HepG2 (cell line): ENCODE results near the gene IL22RA1. TPM values are rescaled to one million over a fixed set of nuclear protein-coding genes. Genes with fewer than 3 reads are reported as not detected.

Experiments used
- ATAC-seq: fragments of 200-7000 bp; cut with Tn5 transposase; 3 replicates; pipeline ENCODE4 v1.9.1; 2020; ENCODE audit warnings: mild to moderate bottlenecking, moderate library complexity
- BruUV-seq: library from RNA; stranded (reverse); fragments of 400-500 nt; replicated peaks from 2 replicates; lab custom pipeline; 2021; lab: Mats Ljungman, UMichigan
- CTCF ChIA-PET: fragments of 300-600 bp; formaldehyde crosslinking; extraction: SDS; loops from one replicate; lab custom pipeline; 2021; ENCODE audit warnings: low total read pairs, inconsistent platforms, low intra/inter-chr PET ratio; lab: Yijun Ruan, JAX
- POLR2A ChIA-PET: fragments of 350-600 bp; sonication (Branson Sonifier 250); formaldehyde crosslinking; loops from one replicate; lab custom pipeline; 2020; ENCODE audit warnings: antibody characterized with exemption, inconsistent platforms; lab: Yijun Ruan, JAX
- DNase-seq: peaks from one replicate; pipeline ENCODE4 v3.0.0-alpha.2; 2015; ENCODE audit warnings: low spot score
- FAIRE-seq: peaks from 3 replicates; lab custom pipeline; 2011; peaks lifted over from hg19 to GRCh38; lab: Jason Lieb, UNC
- H2AFZ ChIP-seq: one replicate; pipeline ENCODE4 v1.6.1; 2011; ENCODE audit warnings: low read length, inconsistent platforms
- H3K27ac ChIP-seq: fragments of 300-600 bp; 3 replicates; pipeline ENCODE4 v1.8.0; 2011; ENCODE audit warnings: mixed run types, mild to moderate bottlenecking, mixed read lengths, low read length, inconsistent platforms; ENCODE audit not compliant: insufficient read depth; ENCODE audit errors: extremely low read length
- H3K27me3 ChIP-seq, 2 experiments: fragments of 200-600 bp in 1 of 2; 2 replicates in 1 of 2; 3 replicates in 1 of 2; pipeline versions ENCODE4 v1.6.0 to v1.8.0; 2011; ENCODE audit warnings: low read length in 2 of 2, mild to moderate bottlenecking in 2 of 2, moderate library complexity in 2 of 2, inconsistent platforms in 1 of 2; ENCODE audit not compliant: insufficient read depth in 2 of 2, control insufficient read depth in 1 of 2
- H3K36me3 ChIP-seq, 2 experiments: fragments of 200-600 bp in 1 of 2; replicated peaks in 1 of 2; 2 replicates in 1 of 2; 3 replicates in 1 of 2; pipeline versions ENCODE4 v1.5.1 to v1.8.0; 2011; ENCODE audit warnings: low read length in 2 of 2, inconsistent platforms in 1 of 2; ENCODE audit not compliant: insufficient read depth in 2 of 2, control insufficient read depth in 1 of 2
- H3K4me1 ChIP-seq: 2 replicates; pipeline ENCODE4 v1.5.1; 2012; ENCODE audit warnings: low read length, inconsistent platforms; ENCODE audit not compliant: insufficient read depth
- H3K4me2 ChIP-seq: 2 replicates; pipeline ENCODE4 v1.6.0; 2011; ENCODE audit warnings: low read depth, low read length, inconsistent platforms
- H3K4me3 ChIP-seq, 3 experiments: fragments of 200-600 bp in 1 of 3; sonication (generic), shearing (Covaris generic) in 1 of 3; replicated peaks in 1 of 3; 2 replicates each; pipeline ENCODE4 v1.5.1; 2011 to 2016; ENCODE audit warnings: low read length in 3 of 3, inconsistent platforms in 2 of 3, low read depth in 2 of 3, mild to moderate bottlenecking in 2 of 3, control low read depth in 1 of 3, mixed read lengths in 1 of 3; ENCODE audit not compliant: insufficient read depth in 1 of 3
- H3K79me2 ChIP-seq: one replicate; pipeline ENCODE4 v1.6.1; 2011; ENCODE audit warnings: low read length, inconsistent platforms; ENCODE audit not compliant: insufficient read depth
- H3K9ac ChIP-seq: 2 replicates; pipeline ENCODE4 v1.6.0; 2011; ENCODE audit warnings: mild to moderate bottlenecking, low read depth, low read length, inconsistent platforms; ENCODE audit not compliant: insufficient read depth
- H3K9me3 ChIP-seq: 2 replicates; pipeline ENCODE4 v1.5.1; 2012; ENCODE audit warnings: mild to moderate bottlenecking, low read length
- H4K20me1 ChIP-seq: 2 replicates; pipeline ENCODE4 v1.6.0; 2011; ENCODE audit warnings: inconsistent platforms, mild to moderate bottlenecking, low read length, moderate library complexity; ENCODE audit not compliant: insufficient read depth
- ASH2L ChIP-seq: fragments of 300-600, 200-600 bp; sonication (generic); IDR thresholded peaks from 2 replicates; pipeline ENCODE4 v1.7.0; 2017; ENCODE audit warnings: low read depth, mild to moderate bottlenecking, moderate library complexity, mixed read lengths, low read length; ENCODE audit not compliant: insufficient read length
- DBP ChIP-seq: sonication (generic); formaldehyde crosslinking; IDR thresholded peaks from 2 replicates; pipeline ENCODE4 v1.4.0; 2020; ENCODE audit warnings: missing genetic modification reagents; ENCODE audit errors: not compliant biosample characterization
- HNF4G ChIP-seq, 2 experiments: sonication (generic) in 1 of 2; formaldehyde crosslinking in 1 of 2; IDR thresholded peaks; 2 replicates each; pipeline versions ENCODE4 v1.4.0 to v1.6.1; 2011 to 2020; ENCODE audit warnings: borderline replicate concordance in 2 of 2, low read depth in 2 of 2, mild to moderate bottlenecking in 2 of 2, low read length in 1 of 2, missing genetic modification reagents in 1 of 2, moderate library complexity in 1 of 2
- KDM3A ChIP-seq: IDR thresholded peaks from 2 replicates; pipeline ENCODE4 v1.6.1; 2018; ENCODE audit warnings: low read depth, missing compliant biosample characterization
- MIER3 ChIP-seq: IDR thresholded peaks from 2 replicates; pipeline ENCODE4 v1.6.1; 2016; ENCODE audit warnings: missing compliant biosample characterization, borderline replicate concordance
- MTF1 ChIP-seq: sonication (generic); formaldehyde crosslinking; IDR thresholded peaks from 2 replicates; pipeline ENCODE4 v1.5.0; 2020; ENCODE audit warnings: missing genetic modification reagents
- NFKBIZ ChIP-seq: IDR thresholded peaks from 2 replicates; pipeline ENCODE4 v1.6.1; 2018; ENCODE audit warnings: missing genetic modification reagents, missing compliant biosample characterization
- SMARCC2 ChIP-seq: fragments of 450-650 bp; IDR thresholded peaks from 2 replicates; pipeline ENCODE4 v1.6.1; 2017; ENCODE audit warnings: antibody characterized with exemption, mild to moderate bottlenecking
- SRSF4 ChIP-seq: fragments of 200-400 bp; formaldehyde crosslinking; IDR thresholded peaks from one replicate; pipeline ENCODE4 v1.6.1; 2018; ENCODE audit warnings: mild to moderate bottlenecking, low read depth, low read length, moderate library complexity; ENCODE audit not compliant: poor library complexity, severe bottlenecking
- U2AF1 ChIP-seq: fragments of 200-400 bp; formaldehyde crosslinking; optimal IDR thresholded peaks from 2 replicates; pipeline ENCODE3; 2017; ENCODE audit warnings: mild to moderate bottlenecking, low read depth, low read length
- ZBTB34 ChIP-seq: sonication (generic); formaldehyde crosslinking; IDR thresholded peaks from 2 replicates; pipeline ENCODE4 v1.8.0; 2022; ENCODE audit warnings: mild to moderate bottlenecking, missing genetic modification reagents
- ZGPAT ChIP-seq: IDR thresholded peaks from 2 replicates; pipeline ENCODE4 v1.6.1; 2016; ENCODE audit warnings: mild to moderate bottlenecking
- ZNF280D ChIP-seq: sonication (generic); formaldehyde crosslinking; IDR thresholded peaks from 2 replicates; pipeline ENCODE4 v1.5.1; 2020; ENCODE audit warnings: mild to moderate bottlenecking, missing genetic modification reagents
- ZNF33B ChIP-seq: sonication (generic); formaldehyde crosslinking; IDR thresholded peaks from 2 replicates; pipeline ENCODE4 v1.5.1; 2020; ENCODE audit warnings: mild to moderate bottlenecking, missing genetic modification reagents
- WGBS: methylation state at CpG from one replicate; pipeline ENCODE4 v1.1.6; 2017; ENCODE audit warnings: low lambda C conversion rate; 5-methylcytosine and 5-hydroxymethylcytosine counted together
- in situ Hi-C: cut with HindIII; loops from 2 replicates; pipeline ENCODE4 v1.10.0; 2017; ENCODE audit warnings: low pct_unique_long_range_greater_than_20kb; ENCODE audit not compliant: extremely low pct_ligation_motif_present
- intact Hi-C: fragments of 100-400 bp; cut with micrococcal nuclease; formaldehyde crosslinking; loops from one replicate; pipeline ENCODE4 v1.10.0; 2022; ENCODE audit not compliant: unreplicated experiment
- polyA plus RNA-seq, 8 experiments: library from polyadenylated mRNA; depleted of rRNA in 3 of 8; stranded (reverse) in 7 of 8; unstranded in 1 of 8; fragments of >200 nt; fragmentation: Illumina TruSeq in 4 of 8; extraction: Trizol in 4 of 8; gene quantifications; 2 replicates each; pipeline versions ENCODE4 v1.2.1 to v1.2.3, GENCODE V29; 2011 to 2016; ENCODE audit warnings: low read depth in 4 of 8, missing spikeins in 1 of 8, mixed read lengths in 1 of 8; ENCODE audit not compliant: insufficient read depth in 1 of 8
- total RNA-seq, 5 experiments: library from RNA; depleted of rRNA; stranded (reverse); fragments of >200 nt; fragmentation: Illumina TruSeq; extraction: Trizol; gene quantifications; 2 replicates each; pipeline ENCODE4 v1.2.3, GENCODE V29; 2016; ENCODE audit warnings: low read depth in 1 of 5

The IL22RA1 gene
- total and polyA plus RNA-seq, 2 of the 13 experiments (the other 11 are each of a cell fraction or from before 2014, with no cell fraction given) = 4.4 to 10.2 TPM

GRCh38 chr1:24089027-24089742, 53.8 kb downstream of the IL22RA1 start (continued):
- TF ChIP-seq ZNF280D (CRISPR knock-in tag) (no peak), KDM3A (CRISPR knock-in tag) (no peak), DBP (no peak)

GRCh38 chr1:24086466-24086865, 56.5 kb downstream of the IL22RA1 start:
- intact Hi-C loops (no loop called here), in situ Hi-C loops (no loop called here)
- H3K79me2 ChIP-seq = no peaks in the 10 kb centered on the region
- CTCF ChIA-PET = no interaction called here
- no peak for DNase-seq
- H3K4me1 ChIP-seq = no peaks in the 10 kb centered on the region
- no peak overlapping the region for H3K9ac ChIP-seq
- no peak for ATAC-seq
- 95% methylated on average over 13 of the region's 16 CpGs for WGBS
- H3K27ac ChIP-seq = no peak overlapping the region
- no peaks in the 10 kb centered on the region for H3K27me3 ChIP-seq
- H3K36me3 ChIP-seq = peaks cover 7 to 40% of the 10 kb centered on the region in 2 experiments; a peak in 4 of 5 replicates
- no peaks in the 10 kb centered on the region for H3K9me3 ChIP-seq
- POLR2A ChIA-PET = no interaction called here
- H3K4me3 ChIP-seq = no peak overlapping the region
- TF ChIP-seq SRSF4 = no peak
- no peak for TF ChIP-seq NFKBIZ (CRISPR knock-in tag)
- TF ChIP-seq SMARCC2 = no peak
- TF ChIP-seq ZGPAT (CRISPR knock-in tag) = no peak
- TF ChIP-seq U2AF1 = no peak
- no peak for TF ChIP-seq ASH2L
- TF ChIP-seq MTF1 = no peak
- TF ChIP-seq MIER3 (CRISPR knock-in tag) = no peak
- TF ChIP-seq ZBTB34 = no peak
- no peak for TF ChIP-seq HNF4G (IDR thresholded peaks at IDR 0.05; ENCODE audit: borderline replicate concordance, low read depth, low read length)
- no peak for TF ChIP-seq HNF4G (CRISPR knock-in tag; IDR thresholded peaks at IDR 0.05; ENCODE audit: borderline replicate concordance, low read depth)
- no peak for TF ChIP-seq ZNF33B (CRISPR knock-in tag)
- 0 out of 2 replicates have a peak, but pooled peaks cover 2% of the 10 kb centered on the region for H4K20me1 ChIP-seq
- H2AFZ ChIP-seq = no peak overlapping the region
- BruUV-seq = no TSS peak
- no peak overlapping the region for H3K4me2 ChIP-seq
- no peak for FAIRE-seq
